ENCODE results near the gene OTOF.

GRCh38 chr2:26519396-26520147 is 41.6 kb upstream of the OTOF start:
- TF ChIP-seq E2F6 (IDR thresholded peaks at IDR 0.05; ENCODE audit: borderline replicate concordance, low read depth) (no peak), POLR2AphosphoS2 (conservative IDR thresholded peaks at IDR 0.05; ENCODE audit: low read length) (no peak), CTCF (IDR thresholded peaks at IDR 0.05) (no peak), MAX (IDR thresholded peaks at IDR 0.05) (no peak), JUN (IDR thresholded peaks at IDR 0.05) (no peak), KDM5A (IDR thresholded peaks at IDR 0.05) (no peak), HMGXB4 (CRISPR knock-in tag; IDR thresholded peaks at IDR 0.05; ENCODE audit: borderline replicate concordance) (no peak), BHLHE40 (IDR thresholded peaks at IDR 0.05; ENCODE audit: low read depth, low read length) (no peak), SMC3 (IDR thresholded peaks at IDR 0.05) (no peak), FOSL2 (IDR thresholded peaks at IDR 0.05) (no peak), FOSL2 (CRISPR knock-in tag; IDR thresholded peaks at IDR 0.05) (no peak), REST (IDR thresholded peaks at IDR 0.05) (no peak)

Measured in A549 (cell line).